Measurements from ENCODE around the gene SLC38A2. TPM values are rescaled to one million over a fixed set of nuclear protein-coding genes. Genes with fewer than 3 reads are reported as not detected.
"Not testable (repeated sequence)": the region's sequence is repeated elsewhere in the genome, so short reads cannot be mapped to it uniquely, and the experiment has no call there.

Gene SLC38A2
- total RNA-seq, 1 donor from 2014 or later, result 216 TPM

DNA sequence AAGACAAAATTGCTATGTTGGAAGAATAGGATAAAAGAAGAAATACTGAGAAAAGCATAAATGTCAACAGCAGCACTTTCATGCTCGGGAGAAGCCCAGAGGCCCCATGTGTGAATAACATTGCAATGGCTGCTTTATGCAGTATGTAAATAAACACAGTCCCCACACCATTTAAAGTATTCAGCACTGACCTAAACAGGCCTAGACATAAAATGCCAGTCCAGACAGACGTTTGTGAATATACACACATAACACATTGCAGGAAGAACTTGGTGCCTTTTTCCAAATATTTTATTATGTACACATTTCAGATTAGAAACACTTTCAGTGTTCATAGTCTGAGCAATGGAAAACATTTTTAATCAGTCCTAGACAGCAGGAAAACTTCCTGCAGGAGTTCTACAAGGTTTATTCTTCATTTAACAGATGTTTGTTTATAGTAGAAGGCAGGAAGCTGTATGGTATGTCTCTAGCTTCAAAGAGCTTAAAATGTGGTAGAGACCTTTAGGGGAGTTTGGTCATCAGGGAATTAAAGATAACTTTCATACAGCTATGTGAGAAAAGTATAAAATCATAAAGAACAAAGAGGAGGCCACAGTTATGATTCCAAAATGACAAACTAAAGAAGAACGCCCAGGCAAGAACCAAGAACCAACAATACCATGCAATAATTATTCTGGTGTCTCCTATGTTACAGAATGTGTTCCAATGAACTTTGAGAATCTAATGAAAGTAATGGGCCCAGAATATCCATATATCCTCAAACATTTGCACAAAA, 30.6 kb upstream of the SLC38A2 start:
- DNase-seq (ENCODE audit: low spot score, unreplicated experiment), result no peak
- no peak overlapping the region for H3K27ac Mint-ChIP-seq
- H3K4me3 Mint-ChIP-seq (ENCODE audit: low read depth), result no peak overlapping the region
- TF ChIP-seq, protein P1, sequence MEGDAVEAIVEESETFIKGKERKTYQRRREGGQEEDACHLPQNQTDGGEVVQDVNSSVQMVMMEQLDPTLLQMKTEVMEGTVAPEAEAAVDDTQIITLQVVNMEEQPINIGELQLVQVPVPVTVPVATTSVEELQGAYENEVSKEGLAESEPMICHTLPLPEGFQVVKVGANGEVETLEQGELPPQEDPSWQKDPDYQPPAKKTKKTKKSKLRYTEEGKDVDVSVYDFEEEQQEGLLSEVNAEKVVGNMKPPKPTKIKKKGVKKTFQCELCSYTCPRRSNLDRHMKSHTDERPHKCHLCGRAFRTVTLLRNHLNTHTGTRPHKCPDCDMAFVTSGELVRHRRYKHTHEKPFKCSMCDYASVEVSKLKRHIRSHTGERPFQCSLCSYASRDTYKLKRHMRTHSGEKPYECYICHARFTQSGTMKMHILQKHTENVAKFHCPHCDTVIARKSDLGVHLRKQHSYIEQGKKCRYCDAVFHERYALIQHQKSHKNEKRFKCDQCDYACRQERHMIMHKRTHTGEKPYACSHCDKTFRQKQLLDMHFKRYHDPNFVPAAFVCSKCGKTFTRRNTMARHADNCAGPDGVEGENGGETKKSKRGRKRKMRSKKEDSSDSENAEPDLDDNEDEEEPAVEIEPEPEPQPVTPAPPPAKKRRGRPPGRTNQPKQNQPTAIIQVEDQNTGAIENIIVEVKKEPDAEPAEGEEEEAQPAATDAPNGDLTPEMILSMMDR (IDR thresholded peaks at IDR 0.05; ENCODE audit: unreplicated experiment), result no peak
- peaks cover 6% of the 10 kb centered on the region for H3K9me3 Mint-ChIP-seq (ENCODE audit: low read depth)
- H3K36me3 Mint-ChIP-seq (ENCODE audit: insufficient read depth), result peaks cover 6% of the 10 kb centered on the region
- no peaks in the 10 kb centered on the region for H3K27me3 Mint-ChIP-seq
- H3K4me1 Mint-ChIP-seq (ENCODE audit: low read depth), result peaks cover 2% of the 10 kb centered on the region

GRCh38 chr12:46402451-46402850, 29.9 kb upstream of the SLC38A2 start:
- Mint-ChIP-seq H3K4me1 (ENCODE audit: low read depth) (peaks cover 2% of the 10 kb centered on the region), H3K9me3 (ENCODE audit: low read depth) (peaks cover 6% of the 10 kb centered on the region), H3K27ac (no peak overlapping the region), H3K4me3 (ENCODE audit: low read depth) (no peak overlapping the region), H3K27me3 (no peaks in the 10 kb centered on the region), H3K36me3 (ENCODE audit: insufficient read depth) (peaks cover 11% of the 10 kb centered on the region)
- no peak for DNase-seq (ENCODE audit: low spot score, unreplicated experiment)
- TF ChIP-seq, protein P1 (IDR thresholded peaks at IDR 0.05; ENCODE audit: unreplicated experiment), result no peak

GRCh38 chr12:46401662-46402061, 29.1 kb upstream of the SLC38A2 start:
- no peak overlapping the region for H3K4me3 Mint-ChIP-seq (ENCODE audit: low read depth)
- H3K36me3 Mint-ChIP-seq (ENCODE audit: insufficient read depth), result peaks cover 11% of the 10 kb centered on the region
- H3K27ac Mint-ChIP-seq, result no peak overlapping the region
- DNase-seq (ENCODE audit: low spot score, unreplicated experiment), result no peak
- H3K4me1 Mint-ChIP-seq (ENCODE audit: low read depth), result peaks cover 2% of the 10 kb centered on the region
- TF ChIP-seq, protein P1 (IDR thresholded peaks at IDR 0.05; ENCODE audit: unreplicated experiment), result no peak
- H3K9me3 Mint-ChIP-seq (ENCODE audit: low read depth), result peaks cover 6% of the 10 kb centered on the region
- no peaks in the 10 kb centered on the region for H3K27me3 Mint-ChIP-seq

DNA sequence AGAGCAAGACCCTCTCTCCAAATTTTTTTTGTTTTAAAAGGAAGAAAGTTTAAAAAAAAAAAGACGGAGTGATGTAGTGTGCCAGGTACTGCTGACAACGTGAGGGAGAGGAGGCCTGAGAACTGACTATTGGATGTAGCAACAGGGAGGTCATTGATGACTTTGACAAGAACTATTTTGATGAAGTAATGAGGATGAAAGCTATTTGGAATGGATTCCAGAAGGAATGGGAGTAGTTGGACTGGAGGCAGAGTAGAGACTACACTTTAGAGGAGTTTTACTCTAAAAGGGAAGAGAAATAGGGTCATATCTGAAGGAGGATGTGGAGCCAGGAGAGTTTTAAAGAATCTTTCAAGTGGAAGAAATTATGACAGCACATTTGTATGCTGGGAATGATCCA, 27.8 kb upstream of the SLC38A2 start:
- Mint-ChIP-seq H3K9me3 (ENCODE audit: low read depth) (peaks cover 6% of the 10 kb centered on the region), H3K36me3 (ENCODE audit: insufficient read depth) (peaks cover 14% of the 10 kb centered on the region), H3K4me3 (ENCODE audit: low read depth) (no peak overlapping the region), H3K4me1 (ENCODE audit: low read depth) (peaks cover 2% of the 10 kb centered on the region), H3K27me3 (no peaks in the 10 kb centered on the region), H3K27ac (no peak overlapping the region)
- no peak for DNase-seq (ENCODE audit: low spot score, unreplicated experiment)
- TF ChIP-seq, protein P1 (IDR thresholded peaks at IDR 0.05; ENCODE audit: unreplicated experiment), result no peak

GRCh38 chr12:46399461-46400248, 27.1 kb upstream of the SLC38A2 start:
- H3K27me3 Mint-ChIP-seq; H3K27ac Mint-ChIP-seq; H3K4me1 Mint-ChIP-seq (ENCODE audit: low read depth); H3K9me3 Mint-ChIP-seq (ENCODE audit: low read depth); H3K4me3 Mint-ChIP-seq (ENCODE audit: low read depth); DNase-seq (ENCODE audit: low spot score, unreplicated experiment): not testable (repeated sequence)
- H3K36me3 Mint-ChIP-seq (ENCODE audit: insufficient read depth), result peaks cover 14% of the 10 kb centered on the region

Data from progenitor cell of endocrine pancreas (in vitro differentiated cells).